Astrocyte of the hippocampus (primary cell): ENCODE measurements around the gene ACTR5.
"Not testable (repeated sequence)": the region's sequence is repeated elsewhere in the genome, so short reads cannot be mapped to it uniquely, and the experiment has no call there.

Source experiments
- DNase-seq: peaks from one replicate; pipeline ENCODE4 v3.0.0; 2011; ENCODE audit warnings: low read depth, low spot score

Gene ACTR5

DNA sequence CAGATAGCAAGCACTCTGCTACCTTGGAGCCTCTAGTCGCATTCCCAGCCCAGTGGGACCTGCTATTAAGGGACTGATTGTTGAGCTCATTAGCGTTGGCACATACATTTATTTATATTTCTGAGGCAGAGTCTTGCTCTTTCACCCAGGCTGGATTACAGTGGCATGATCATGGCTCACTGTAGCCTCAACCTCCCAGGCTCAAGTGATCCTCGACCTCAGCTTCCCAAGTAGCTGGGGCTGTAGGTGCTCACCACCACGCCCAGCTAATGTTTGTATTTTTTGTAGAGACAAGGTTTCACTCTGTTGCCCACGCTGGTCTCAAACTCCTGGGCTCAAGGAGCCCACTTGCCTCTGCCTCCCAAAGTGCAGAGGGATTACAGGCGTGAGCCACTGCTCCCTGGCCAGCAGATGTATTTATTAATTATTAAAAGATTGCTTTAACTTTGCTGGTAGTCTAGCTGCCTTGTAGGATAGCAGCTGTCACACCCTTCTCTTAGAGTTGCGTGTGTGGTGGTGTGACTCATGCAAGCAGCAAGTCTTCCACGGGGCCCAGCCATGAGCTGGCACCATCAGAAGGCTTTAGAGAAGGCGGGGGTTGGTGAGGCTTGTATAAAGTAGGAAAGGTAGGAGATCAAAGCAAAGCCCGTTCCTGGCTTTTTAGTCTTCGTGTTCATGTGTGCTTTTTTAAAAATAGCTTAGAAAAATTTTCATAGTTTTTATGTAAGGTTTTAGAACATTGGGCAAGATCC is 16.5 kb downstream of the ACTR5 start:
- DNase-seq: peak; percentile 74

DNA sequence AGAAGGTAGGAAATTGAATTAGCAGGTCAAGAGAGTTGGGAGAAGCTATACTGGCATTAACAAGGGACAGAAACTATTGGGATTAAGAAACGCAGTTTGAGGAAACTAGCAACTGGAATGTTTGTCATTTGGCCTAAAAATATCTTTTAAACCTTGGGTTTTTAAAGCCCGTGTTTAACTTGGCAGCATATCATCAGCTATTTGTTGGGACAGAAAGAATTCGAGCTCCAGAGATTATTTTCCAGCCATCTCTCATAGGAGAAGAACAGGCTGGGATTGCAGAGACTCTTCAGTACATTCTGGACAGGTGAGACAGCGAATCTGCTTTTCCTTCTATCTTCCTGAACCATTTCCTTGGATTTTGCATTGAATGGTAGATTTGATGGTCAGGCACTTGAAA is 17.8 kb downstream of the ACTR5 start:
- peak; percentile 32 for DNase-seq

DNA sequence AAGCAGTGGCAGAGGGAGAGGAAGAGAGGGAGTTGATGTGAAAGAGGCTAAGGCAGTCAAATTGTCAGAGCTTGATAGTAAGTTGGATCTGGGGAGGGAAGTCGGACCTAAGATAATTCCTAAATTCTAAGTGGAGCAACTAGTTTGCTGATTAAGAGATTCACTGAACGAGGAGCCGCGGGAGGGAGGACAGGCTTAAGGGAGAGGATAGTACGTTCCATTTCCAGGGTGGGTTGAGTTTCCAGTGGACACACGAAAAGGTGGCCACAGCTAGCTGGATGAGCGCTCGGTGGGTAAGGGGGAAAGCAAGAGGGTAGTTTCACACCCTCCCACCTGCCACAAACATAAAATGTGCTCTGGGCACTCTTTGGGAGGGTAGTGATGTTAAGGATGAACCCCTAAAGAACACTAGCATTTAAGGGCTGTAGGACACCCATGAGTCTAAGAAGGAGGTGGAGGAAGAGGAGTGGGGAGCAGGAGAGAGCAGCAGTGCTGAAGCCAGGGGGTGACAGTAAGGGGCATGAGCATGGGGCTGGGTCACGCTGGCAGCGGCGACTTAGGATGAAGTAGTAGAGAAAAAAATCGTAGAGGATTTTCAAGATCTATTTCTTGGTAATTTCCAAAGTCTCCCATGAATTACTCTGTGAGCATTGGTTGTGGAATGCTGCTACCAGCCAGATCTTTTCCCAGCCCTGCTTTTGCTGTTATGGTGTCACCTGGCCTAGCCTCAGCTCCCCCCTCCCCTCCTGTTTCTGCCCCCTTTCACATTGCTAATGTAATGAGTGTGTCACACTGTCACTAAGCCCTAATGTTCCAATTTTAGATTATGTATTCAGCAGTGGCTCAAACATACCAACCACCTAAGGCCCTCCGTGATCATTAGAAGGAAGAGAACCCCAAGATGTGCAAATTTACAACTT is 21.4 kb downstream of the ACTR5 start:
- DNase-seq: no peak

DNA sequence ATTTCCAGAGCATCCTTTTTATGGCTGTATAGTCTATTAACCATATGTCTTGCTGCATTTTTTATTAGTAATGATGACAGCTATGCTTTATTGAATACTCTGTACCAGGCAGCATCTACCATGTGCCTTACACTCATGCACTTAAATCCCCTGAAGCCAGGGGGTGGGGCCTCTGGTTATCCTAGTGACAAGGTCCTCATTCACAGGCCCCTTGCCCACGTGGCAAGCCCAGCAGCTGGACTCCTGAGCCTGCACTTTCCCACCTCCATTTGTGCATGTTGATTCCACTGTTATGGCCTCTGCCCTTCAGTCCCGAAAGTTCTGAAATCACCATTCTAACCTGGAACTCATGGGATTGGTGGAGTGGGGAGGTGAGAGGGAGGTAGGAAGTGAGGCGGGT is 22.3 kb downstream of the ACTR5 start:
- DNase-seq: no peak

DNA sequence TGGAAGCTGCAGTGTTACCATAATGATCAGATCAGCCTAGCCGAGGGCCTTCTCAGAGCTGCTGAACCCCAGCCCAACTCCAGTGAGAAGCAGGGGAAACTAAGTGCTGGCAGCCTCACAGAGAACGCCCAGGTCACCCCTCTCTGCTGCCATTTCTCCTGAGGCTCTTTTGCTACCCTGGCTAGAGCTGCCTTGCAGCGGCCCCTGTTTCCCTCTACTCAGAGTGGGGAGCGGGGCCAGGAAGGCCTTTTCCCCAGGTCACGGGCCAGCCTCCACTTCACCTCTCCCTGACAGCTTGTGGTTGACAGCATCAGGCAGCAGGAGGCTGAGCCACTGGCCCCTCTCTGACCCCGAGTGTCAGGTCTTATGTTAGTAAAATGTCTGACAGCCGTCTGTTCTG is 22.7 kb downstream of the ACTR5 start:
- DNase-seq: no peak

DNA sequence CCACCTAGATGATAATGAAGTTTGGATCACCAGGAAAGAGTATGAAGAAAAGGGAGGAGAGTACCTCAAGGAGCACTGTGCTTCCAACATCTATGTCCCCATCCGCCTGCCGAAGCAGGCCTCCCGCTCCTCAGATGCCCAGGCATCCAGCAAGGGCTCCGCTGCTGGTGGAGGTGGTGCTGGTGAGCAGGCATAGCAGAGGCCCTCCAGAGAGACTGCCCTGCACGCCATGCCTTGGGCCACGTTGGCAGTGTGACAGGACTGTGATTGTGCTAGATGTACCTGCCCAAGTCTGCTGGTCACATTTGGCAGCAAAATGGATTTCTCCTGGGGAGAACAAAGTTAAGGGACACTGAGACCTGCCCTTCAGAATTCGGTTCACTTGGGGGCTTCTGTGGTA is 23.4 kb downstream of the ACTR5 start:
- DNase-seq: no peak

DNA sequence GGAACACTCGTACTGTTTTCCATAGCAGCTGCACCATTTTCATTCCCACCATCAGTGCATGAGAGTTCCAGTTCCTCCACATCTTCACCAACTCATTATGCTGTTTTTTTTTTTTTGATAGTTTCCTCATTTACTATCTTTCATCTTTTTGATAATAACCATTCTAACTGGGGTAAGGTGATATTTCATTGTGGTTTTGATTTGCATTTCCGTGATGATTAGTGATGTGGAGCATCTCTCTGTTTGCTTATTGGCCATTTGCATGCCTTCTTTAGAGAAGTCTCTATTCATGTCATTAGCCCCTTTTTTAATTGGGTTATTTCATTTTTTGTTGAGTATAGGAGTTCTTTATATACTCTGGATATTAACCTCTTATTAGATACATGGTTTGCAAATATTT is 25.9 kb downstream of the ACTR5 start:
- DNase-seq: no peak

DNA sequence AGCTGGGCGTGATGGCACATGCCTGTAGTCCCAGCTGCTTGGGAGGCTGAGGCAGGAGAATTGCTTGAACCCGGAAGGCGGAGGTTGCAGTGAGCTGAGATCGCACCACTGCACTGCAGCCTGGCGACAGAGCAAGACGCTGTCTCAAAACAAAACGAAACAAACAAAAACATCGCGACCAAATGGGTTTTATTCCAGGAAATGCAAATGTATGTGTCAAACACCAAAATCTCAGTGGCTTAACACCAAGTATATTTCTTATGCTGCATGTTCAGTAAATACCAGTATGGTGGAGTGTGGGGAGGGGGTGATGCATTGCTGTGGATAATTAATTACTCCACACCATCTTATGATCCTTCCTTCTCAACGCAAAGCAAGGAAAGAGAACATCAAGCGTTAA is 28.1 kb downstream of the ACTR5 start:
- DNase-seq: no peak

DNA sequence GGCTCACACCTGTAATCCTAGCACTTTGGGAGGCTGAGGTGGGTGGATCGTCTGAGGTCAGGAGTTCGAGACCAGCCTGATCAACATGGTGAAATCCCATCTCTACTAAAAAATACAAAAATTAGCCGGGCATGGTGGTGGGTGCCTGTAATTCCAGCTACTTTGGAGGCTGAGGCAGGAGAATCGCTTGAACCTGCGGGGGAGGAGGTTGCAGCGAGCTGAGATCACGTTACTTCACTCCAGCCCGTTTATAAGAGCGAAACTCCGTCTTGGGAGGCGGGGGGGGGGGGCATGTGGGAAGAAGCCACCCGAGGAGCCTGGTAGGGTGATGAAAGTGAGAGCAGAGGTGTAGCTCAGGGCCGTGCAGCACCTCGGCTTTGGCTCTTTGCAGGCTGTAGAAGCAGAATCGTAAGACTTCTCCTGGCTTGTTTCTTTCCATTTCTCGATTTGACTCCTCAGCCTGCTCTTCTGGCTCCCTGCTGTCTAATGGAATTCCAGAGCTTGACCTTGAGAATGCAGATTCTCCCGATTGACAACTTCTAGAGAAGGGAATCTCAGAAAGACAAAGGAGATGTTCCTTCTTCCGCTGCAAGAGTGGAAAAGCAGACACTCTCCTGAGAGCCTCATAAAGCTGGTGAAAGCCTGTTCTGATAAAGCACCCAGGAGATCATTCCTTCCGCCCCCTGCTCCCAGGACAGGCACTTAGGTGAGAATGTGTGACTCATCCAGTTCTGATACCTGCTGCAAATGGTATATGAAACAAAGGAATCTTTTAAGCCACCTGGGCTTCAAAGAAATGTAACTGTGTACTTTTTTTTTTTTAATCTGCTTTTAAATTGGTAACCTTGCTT is 31.2 kb downstream of the ACTR5 start:
- no peak for DNase-seq

DNA sequence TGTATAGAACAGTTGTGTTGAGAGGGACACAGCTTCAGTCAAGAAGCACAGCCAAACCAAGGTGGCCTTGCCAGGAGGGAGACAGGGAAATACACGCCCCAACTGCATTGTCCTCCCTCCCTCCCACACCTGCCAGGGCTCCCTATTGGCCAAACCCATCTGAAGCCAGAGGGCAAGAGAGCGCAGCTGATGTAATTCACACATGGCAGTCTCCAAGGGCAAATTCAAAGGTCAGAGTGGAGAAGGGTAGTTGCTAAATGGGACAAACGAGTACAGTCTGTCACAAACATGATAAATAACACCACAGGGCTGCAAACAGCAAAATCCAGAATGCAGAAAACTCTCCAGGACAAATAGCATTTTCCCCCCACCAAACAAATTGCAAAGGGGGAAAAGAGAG is 34.0 kb downstream of the ACTR5 start:
- DNase-seq: no peak

DNA sequence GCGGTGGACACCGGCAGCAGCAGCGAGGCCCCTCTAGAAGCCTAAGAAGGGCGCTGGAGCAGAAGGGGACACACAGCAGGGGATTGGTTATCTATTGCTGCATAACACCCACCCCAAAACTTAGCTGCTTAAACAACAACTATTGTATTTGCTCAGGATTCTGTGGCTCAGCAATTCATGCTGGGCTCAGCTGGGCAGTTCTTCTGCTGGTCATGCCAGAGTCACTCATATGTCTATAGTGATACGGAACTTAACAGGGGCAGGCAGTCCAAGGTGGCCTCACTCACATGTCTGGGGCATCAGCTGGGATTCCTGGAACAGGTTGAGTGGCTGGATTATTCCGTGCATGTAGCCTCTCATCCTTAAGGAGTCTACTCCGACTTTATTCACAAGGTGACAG is 39.6 kb downstream of the ACTR5 start:
- no peak for DNase-seq

DNA sequence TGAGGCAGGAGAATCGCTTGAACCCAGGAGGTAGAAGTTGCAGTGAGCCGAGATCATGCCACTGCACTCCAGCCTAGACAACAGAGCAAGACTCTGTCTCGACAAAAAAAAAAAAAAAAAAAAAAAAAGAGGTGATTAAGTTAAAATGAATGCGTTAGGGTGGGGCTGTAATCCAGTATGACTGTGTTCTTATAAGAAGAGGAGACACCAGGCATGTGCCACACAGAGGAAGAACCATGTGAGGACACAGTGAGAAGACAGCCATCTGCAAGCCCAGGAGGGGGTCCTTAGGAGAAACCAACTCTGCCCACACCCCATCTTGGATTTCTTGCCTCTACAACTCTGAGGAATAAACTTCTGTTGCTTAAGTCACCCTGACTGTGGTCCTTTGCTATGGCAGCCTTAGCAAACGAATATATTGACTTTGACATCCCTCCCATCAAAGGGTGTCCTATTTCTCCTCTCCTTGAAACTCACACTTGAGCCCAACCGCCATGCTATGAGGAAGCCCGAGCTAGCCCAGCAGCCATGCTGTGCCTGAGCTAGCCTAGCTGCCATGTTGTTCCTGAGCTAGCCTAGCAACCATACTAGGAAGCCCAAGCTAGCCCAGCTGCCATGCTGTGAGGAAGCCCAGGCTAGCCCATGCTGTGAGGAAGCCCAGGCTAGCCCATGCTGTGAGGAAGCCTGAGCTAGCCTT is 41.4 kb downstream of the ACTR5 start:
- no peak for DNase-seq

DNA sequence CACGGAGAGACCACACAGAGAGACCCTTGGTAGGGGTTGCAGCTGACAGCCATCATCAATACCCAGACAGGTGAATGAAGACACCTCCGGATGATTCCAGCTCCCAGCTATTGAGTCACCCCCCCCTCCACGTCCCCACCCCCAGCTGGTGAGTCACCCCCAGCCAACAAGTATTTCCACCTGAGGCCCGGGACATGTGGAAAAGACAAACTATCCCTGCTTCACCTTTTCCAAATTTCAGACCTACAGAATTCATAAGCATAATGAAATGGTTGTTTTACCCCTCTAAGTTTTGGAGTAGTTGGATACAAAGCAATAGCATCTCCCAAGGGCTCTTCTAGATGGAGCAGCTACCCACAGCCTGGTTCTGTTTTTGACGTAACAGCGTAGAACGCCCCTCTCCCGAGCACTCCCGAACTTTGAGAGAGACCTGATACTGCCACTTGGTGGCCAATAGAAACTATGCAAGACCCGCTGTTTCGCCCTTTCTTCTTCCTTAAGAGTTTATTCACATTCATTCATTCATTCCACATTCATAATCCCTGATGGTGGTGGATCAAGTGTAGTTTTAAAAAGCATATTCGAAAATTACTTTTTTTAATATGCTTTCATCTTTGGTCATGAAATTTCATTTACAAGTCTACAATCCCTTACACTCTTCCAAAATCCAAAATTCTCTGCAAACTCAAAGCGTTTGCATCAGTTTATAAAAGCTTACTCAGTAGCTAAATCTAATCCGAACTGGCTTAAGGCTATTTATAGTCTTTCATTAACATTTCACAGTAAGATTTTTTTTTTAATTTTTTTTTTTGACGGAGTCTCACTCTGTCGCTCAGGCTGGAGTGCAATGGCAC is 42.2 kb downstream of the ACTR5 start:
- DNase-seq: peak; percentile 8

DNA sequence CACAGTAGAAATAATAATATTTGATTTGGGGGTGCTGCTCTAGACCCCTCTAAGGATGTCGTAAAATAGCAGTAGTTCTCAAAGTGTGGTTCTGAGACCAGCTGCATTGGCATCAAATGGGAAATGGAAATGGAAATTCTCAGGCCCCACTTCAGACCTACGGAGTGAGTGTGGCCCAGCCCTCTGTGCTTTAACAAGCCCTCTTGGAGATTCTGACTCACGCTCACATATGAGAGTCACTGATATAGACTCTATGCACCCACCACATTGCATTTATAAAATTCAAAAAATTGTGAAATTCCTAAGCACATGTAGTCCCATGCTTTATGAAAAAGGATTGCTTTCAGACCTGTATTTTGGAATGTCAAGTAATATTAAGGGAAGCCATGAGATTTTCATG is 43.0 kb downstream of the ACTR5 start:
- no peak for DNase-seq

DNA sequence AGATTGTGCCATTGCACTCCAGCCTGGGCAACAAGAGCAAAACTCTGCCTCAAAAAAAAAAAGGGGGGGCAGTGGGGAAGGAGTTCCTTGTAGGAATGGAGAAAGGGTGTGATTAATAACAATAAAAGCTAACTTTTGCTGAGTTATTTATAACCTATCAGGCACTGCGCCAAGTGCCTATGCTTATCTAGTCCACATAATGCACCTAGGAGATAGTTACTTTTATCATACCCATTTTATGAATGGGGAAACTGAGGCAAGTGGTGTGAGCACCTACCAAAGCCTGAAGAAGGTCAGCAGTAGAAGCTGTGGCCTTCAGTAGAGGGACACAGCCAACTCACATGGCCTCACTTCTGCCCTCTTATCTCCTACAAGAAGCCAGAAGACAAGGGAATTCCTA is 43.7 kb downstream of the ACTR5 start:
- DNase-seq: no peak

DNA sequence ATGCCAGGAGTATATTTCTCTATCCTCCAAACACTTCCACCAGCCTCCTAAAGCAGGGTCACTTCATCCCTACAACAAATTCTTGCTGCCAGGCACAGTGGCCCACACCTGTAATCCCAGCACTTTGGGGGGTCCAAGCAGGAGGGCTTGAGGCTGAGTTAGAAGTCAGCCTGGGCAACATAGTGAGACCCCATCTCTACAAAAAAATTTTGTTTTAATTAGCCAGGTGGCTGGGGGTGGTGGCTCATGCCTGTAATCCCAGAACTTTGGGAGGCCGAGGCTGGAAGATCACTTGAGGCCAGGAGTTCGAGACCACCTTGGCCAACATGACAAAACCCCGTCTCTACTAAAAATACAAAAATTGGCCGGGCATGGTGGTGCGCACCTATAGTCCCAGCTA is 45.8 kb downstream of the ACTR5 start:
- not testable (repeated sequence) for DNase-seq

DNA sequence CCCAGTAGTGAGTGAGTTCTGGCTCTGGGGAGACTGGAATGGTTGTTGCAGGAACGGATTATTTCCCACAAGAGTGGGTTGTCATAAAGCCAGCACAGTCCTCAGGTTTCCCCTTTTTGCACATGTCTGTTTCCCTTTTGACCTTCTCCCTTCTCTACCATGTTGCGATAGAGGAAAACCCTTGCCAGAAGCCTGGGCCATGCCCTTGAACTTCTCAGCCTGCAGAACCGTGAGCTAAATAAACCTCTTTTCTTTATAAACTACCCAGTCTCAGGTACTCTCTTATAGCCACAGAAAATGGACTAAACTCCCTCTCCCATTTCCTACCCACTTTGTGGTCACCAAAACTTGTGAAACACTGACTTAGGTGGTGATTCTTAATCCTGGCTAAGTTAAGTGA is 50.0 kb downstream of the ACTR5 start:
- DNase-seq: no peak

DNA sequence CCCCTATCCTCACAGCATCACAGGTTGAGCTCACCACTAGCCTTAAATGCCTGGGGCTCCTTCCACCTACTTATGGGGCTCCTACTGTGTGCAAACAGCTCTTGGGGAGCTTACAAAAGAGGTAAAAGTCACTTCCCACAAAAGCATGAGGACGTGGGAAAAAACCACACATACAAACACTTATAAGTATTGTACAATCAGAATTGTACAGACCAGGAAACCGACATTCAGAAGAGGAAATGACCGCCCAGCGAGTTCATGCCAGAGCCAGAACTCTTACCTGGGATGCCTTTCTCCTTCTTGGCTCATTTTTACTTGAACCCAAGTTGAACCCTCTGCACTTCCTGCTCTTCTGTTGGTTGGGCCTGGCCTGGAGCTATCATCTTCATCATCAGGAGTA is 50.9 kb downstream of the ACTR5 start:
- no peak for DNase-seq

DNA sequence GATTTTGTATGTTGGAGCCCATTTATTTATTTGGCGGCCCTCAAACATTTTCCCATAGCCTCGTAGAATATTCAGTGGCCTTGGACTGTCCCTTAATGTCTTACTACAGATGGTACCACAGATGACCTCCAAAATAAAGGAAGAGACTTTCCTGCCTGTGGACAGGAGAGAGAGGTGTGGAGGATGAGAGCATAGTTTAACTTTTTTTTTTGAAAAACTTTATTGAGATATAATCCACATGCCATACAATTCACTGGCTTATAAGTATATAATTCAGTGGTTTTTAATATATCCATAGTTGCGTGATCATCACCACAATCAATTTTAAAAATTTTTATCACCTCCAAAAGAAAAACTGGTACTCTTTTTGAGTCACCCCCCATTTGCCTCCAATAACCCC is 52.6 kb downstream of the ACTR5 start:
- DNase-seq: no peak

DNA sequence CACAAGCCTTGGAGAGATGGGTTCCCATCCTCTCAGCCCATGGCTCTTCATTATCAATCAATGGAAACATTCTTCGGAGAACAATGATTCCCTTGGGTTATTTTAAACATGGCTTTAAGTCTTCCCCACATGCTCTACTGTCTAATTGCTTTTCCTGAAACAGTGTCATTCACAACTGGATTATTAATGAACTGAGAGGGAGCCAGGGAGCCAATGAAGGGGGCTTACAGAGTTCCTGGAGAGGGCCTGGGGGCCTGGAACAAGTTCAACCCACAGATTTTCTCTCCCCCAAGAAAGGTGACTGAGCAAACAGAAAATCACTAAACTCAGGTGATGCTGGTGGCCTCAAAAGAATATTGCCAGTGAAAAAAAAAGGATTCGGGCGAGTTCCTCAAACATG is 56.0 kb downstream of the ACTR5 start:
- DNase-seq: no peak
